Kidney (tissue), 14 donors: ENCODE data around the gene PPFIA2. TPM values are rescaled to one million over a fixed set of nuclear protein-coding genes. Genes with fewer than 3 reads are reported as not detected.

Experiments used
- DNase-seq, 5 donors: peaks; one replicate each; pipeline ENCODE4 v3.0.0-alpha.2; 2013 to 2020
- FAIRE-seq: peaks from 2 replicates; lab custom pipeline; 2012; peaks lifted over from hg19 to GRCh38; lab: Jason Lieb, UNC
- H3K27ac ChIP-seq, 2 donors: one replicate each; pipeline ENCODE4 v1.7.0; 2013; ENCODE audit warnings: low read depth in 2 of 2, low read length in 2 of 2, inconsistent platforms in 1 of 2
- H3K27me3 ChIP-seq: one replicate; pipeline ENCODE4 v1.7.1; 2013; ENCODE audit warnings: low read length, inconsistent platforms; ENCODE audit not compliant: control insufficient read depth, insufficient read depth
- H3K36me3 ChIP-seq, 3 donors: one replicate each; pipeline versions ENCODE4 v1.7.0 to v1.7.1; 2013; ENCODE audit warnings: low read length in 3 of 3, control low read depth in 1 of 3, inconsistent platforms in 1 of 3; ENCODE audit not compliant: insufficient read depth in 3 of 3, control insufficient read depth in 2 of 3
- H3K4me1 ChIP-seq, 3 donors: one replicate each; pipeline versions ENCODE4 v1.7.0 to v1.7.1; 2013; ENCODE audit warnings: low read length in 3 of 3, inconsistent platforms in 1 of 3, low read depth in 1 of 3; ENCODE audit not compliant: control insufficient read depth in 2 of 3, insufficient read depth in 2 of 3
- H3K4me3 ChIP-seq, 3 donors: one replicate each; pipeline versions ENCODE4 v1.7.0 to v1.8.1; 2013; ENCODE audit warnings: low read length in 3 of 3, control low read depth in 1 of 3, inconsistent platforms in 1 of 3
- H3K9ac ChIP-seq, 3 donors: one replicate each; pipeline versions ENCODE4 v1.7.0 to v1.7.1; 2013; ENCODE audit warnings: low read length in 3 of 3, control low read depth in 1 of 3, inconsistent platforms in 1 of 3
- H3K9me3 ChIP-seq, 3 donors: one replicate each; pipeline versions ENCODE4 v1.7.0 to v1.7.1; 2013; ENCODE audit warnings: low read length in 3 of 3, control low read depth in 1 of 3, inconsistent platforms in 1 of 3; ENCODE audit not compliant: control insufficient read depth in 2 of 3, insufficient read depth in 1 of 3
- CTCF ChIP-seq: IDR thresholded peaks from 3 replicates; pipeline ENCODE4 v1.5.1; 2012; ENCODE audit warnings: mild to moderate bottlenecking, moderate library complexity, borderline replicate concordance; ENCODE audit not compliant: insufficient read depth; ENCODE audit errors: extremely low read depth
- intact Hi-C: fragments of 100-400 bp; cut with DNase I; formaldehyde crosslinking; loops from one replicate; pipeline ENCODE4 v1.11.1; 2022
- polyA plus RNA-seq: library from polyadenylated mRNA; stranded (reverse); fragments of 350-450 nt; fragmentation: Illumina TruSeq; extraction: RNeasy Lipid Tissue Mini Kit (QIAGEN cat#74804); gene quantifications from one replicate; pipeline ENCODE4 v1.2.3, GENCODE V29; 2014; ENCODE audit warnings: low read depth, low replicate concordance; ENCODE audit not compliant: insufficient read depth
- total RNA-seq: library from RNA; stranded (reverse); fragmentation: NEBNext Ultra II Directional; extraction: Animal tissue kit (Norgen Biotek cat#: 25700); gene quantifications from one replicate; pipeline ENCODE4 v1.2.1, GENCODE V29; 2021
- donor health status: control.
- donor health status: control.
- donor health status: control.
- donor health status: control.
- donor health status: control.
- donor health status: DM: yes; HTN: yes; CAD: no.
- donor health status: Normal renal cell carcinoma (clear cell type).

The PPFIA2 gene
- total and polyA plus RNA-seq, 2 donors from 2014 or later, result 2.8 to 9.4 TPM

DNA sequence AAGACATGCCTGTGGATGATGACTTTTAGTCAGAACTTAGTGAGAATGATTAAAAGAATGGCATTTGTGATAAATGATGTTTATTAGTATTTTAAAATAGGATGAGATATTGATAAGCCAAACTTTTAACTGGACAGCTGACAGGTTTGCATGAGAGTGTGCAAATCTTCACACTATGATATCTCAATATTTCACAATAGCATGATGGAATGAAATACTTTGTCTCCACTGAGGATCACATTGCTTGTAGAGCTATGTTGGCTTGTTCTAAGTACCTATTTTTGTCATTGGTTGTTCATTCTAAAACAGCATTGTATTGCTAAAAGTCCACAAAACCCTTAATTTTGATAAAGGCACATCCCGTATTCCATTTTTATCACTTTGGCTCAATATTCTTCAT, 359.1 kb downstream of the PPFIA2 start:
- FAIRE-seq, result no peak
- TF ChIP-seq CTCF, result no peak
- intact Hi-C loops, result no loop called here
- no peak overlapping the region for H3K27ac ChIP-seq
- H3K9me3 ChIP-seq, result no peaks in the 10 kb centered on the region
- no peaks in the 10 kb centered on the region for H3K4me1 ChIP-seq
- no peaks in the 10 kb centered on the region for H3K27me3 ChIP-seq
- no peaks in the 10 kb centered on the region for H3K36me3 ChIP-seq
- DNase-seq, result no peak
- H3K9ac ChIP-seq, result no peak overlapping the region
- no peak overlapping the region for H3K4me3 ChIP-seq

DNA sequence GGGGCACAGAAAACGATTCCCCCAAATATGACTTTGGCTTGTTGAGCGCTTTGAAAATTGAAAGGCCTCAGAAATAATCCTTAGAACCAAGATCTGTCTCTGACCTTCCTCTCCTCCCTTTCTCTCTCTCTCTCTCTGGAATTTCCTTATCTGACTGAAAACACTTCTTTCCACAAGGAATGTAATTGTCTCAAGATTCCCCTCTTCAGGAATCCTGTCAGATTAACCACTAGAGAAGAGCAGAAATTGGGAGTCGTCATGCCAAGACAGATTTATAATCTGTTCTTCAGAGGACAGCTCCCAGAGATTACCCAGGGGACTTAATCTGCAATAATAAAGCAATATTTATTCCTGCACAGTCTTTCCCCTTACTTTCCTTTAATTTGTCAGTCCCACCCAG, 363.7 kb downstream of the PPFIA2 start:
- Histone ChIP-seq H3K27me3 (no peaks in the 10 kb centered on the region), H3K9me3 (peaks cover 0 to 2% (median 0%) of the 10 kb centered on the region in 3 donors), H3K9ac (no peak overlapping the region), H3K4me1 (no peaks in the 10 kb centered on the region), H3K4me3 (no peak overlapping the region), H3K36me3 (no peaks in the 10 kb centered on the region), H3K27ac (no peak overlapping the region)
- no peak for FAIRE-seq
- intact Hi-C loops, result no loop called here
- no peak for TF ChIP-seq CTCF
- DNase-seq, result no peak

DNA sequence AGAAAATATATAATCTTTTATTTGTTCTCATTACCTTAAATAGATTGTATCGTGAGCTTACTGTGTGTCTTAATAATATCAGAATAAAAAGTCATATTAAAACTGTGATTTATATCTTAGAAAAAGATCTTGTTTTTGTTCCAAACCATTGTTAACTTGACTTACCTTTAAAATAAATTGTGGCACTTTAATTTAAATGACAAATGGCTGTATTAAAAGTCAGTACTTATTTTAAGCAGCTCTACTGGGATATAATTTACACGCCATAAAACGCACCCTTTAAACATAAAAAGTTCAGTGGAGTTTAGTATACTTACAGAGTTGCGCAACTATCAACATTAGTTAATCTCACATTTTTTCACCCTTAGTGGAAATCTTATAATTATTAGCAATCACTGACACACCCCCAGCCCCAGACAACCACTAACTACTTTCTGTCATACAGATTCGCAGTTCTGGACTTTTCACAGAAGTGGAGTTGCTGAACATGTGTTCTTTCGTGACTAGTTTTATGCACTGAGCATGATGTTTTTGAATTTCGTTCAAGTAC, 369.5 kb downstream of the PPFIA2 start:
- TF ChIP-seq CTCF, result no peak
- Histone ChIP-seq H3K9me3 (peaks cover 0 to 2% (median 0%) of the 10 kb centered on the region in 3 donors), H3K4me3 (no peak overlapping the region), H3K4me1 (no peaks in the 10 kb centered on the region), H3K27me3 (no peaks in the 10 kb centered on the region), H3K27ac (no peak overlapping the region), H3K9ac (no peak overlapping the region), H3K36me3 (no peaks in the 10 kb centered on the region)
- intact Hi-C loops, result no loop called here
- DNase-seq (peak in 2 of 5 donors; percentile 1 to 21), FAIRE-seq (no peak)

DNA sequence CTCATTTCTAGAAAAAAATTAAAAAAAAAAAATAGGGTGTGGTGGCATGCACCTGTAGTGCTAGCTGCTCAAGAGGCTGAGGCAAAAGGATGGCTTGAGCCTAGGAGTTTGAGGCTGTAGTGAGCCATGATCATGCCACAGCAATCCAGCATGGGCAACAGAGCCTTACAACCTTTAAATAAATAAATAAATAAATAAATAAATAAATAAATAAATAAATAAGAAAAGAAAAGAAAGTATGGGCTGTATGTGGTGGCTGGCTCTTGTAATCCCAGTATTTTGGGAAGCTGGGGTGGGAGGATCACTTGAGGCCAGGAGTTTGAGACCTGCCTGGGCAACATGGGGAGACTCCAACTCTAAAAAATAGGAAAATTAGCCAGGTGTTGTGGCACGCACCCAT, 373.0 kb downstream of the PPFIA2 start:
- FAIRE-seq (no peak), DNase-seq (no peak)
- Histone ChIP-seq H3K4me1 (no peaks in the 10 kb centered on the region), H3K36me3 (no peaks in the 10 kb centered on the region), H3K9me3 (no peaks in the 10 kb centered on the region), H3K4me3 (no peak overlapping the region), H3K9ac (no peak overlapping the region), H3K27ac (no peak overlapping the region), H3K27me3 (no peaks in the 10 kb centered on the region)
- TF ChIP-seq CTCF, result no peak
- intact Hi-C loops, result no loop called here
